ENCODE data around the gene SMIM30. TPM values are rescaled to one million over a fixed set of nuclear protein-coding genes. Genes with fewer than 3 reads are reported as not detected.
"Not testable (repeated sequence)": the region's sequence is repeated elsewhere in the genome, so short reads cannot be mapped to it uniquely, and the experiment has no call there.

SMIM30 gene, protein sequence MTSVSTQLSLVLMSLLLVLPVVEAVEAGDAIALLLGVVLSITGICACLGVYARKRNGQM
- total RNA-seq (10 to 100 TPM; 29.1 to 70.7 (median 46.1) TPM), polyA plus RNA-seq (10 to 100 TPM; 64.7 to 98.7 (median 72.3) TPM)
- long read RNA-seq, donor 1, transcript SMIM30-202 (2 exons, 818 nt), result minor isoform, 8 of 45 reads
- long read RNA-seq, donor 1, transcript SMIM30-201 (3 exons, 1,070 nt), result major isoform, 33 of 45 reads
- long read RNA-seq, donor 1, partial matches to known transcripts, result 0 of 45 reads
- long read RNA-seq, donor 1, other reads (novel, unspliced or antisense), result 0 of 45 reads
- long read RNA-seq, donor 2, transcript SMIM30-202 (2 exons, 818 nt), result minor isoform, 9 of 52 reads
- long read RNA-seq, donor 2, transcript SMIM30-201 (3 exons, 1,070 nt), result major isoform, 39 of 52 reads
- long read RNA-seq, donor 2, partial matches to known transcripts, result 0 of 52 reads
- long read RNA-seq, donor 2, other reads (novel, unspliced or antisense), result 0 of 52 reads

DNA sequence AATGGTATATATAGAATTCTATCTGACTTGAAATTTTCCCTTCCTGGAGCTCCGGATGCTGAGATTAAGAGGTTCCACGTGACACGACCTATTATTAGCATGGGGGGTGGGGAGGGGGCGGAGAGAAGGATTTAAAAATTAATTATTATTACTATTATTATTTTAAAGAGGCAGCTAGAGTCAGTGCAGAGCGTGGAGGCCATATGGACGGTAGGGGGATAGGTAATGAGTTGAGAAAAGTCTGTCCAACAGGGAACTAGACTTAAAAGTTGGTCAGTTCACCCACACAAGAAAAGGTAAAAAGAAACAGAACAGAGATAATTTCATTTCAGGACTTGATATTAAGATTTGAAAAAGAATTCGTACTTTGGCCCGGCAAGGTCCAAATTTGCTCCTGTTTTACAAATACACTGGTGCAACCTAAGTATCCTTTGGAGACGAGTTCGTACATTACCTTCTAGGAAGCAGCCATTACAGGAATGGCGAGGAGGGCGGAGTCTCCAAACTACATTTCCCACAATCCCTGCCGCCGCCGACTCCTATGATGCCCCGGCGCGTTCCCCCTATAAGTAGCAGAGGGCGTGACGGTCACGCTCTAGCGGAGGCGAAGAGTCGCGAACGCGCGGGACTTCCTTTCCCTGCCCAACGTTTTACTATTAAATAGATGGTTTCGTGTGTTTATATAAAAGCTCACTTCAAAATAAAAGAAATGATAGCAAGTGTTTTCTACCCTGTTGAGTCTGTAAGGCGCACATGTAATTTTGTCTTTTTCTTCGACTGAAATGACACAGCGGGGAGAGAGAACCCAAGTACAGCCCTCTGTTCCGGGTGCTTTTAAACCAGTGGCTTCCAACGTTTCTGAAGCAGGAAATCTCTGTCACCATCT is at the start of gene SMIM30:
Gene SMIM30 (minus strand): TSS at position 481 of the 886 bp plus-strand sequence. CDS start 976 bp downstream, outside the sequence.
- Histone ChIP-seq H3K27me3 (replicated peaks in 1 of 7) (no peaks in the 10 kb centered on the region), H3K4me3 (peak within 1 kb of the TSS; percentile 25 to 74 (median 56)), H3K27ac (peak within 1 kb of the TSS; percentile 49 to 86 (median 81)), H3K36me3 (peaks cover 0 to 20% (median 5%) of the 10 kb centered on the region in 6 donors), H3K4me1 (peaks cover 6 to 37% (median 16%) of the 10 kb centered on the region in 6 donors), H3K9me3 (no peaks in the 10 kb centered on the region)
- 0 to 1% (median 0%) methylated on average over 35 of the region's 35 CpGs for WGBS, 5 donors
- intact Hi-C loops (cut with DNase I; ENCODE audit: low total_unique reads), result no loop called here
- TF ChIP-seq, protein P1, sequence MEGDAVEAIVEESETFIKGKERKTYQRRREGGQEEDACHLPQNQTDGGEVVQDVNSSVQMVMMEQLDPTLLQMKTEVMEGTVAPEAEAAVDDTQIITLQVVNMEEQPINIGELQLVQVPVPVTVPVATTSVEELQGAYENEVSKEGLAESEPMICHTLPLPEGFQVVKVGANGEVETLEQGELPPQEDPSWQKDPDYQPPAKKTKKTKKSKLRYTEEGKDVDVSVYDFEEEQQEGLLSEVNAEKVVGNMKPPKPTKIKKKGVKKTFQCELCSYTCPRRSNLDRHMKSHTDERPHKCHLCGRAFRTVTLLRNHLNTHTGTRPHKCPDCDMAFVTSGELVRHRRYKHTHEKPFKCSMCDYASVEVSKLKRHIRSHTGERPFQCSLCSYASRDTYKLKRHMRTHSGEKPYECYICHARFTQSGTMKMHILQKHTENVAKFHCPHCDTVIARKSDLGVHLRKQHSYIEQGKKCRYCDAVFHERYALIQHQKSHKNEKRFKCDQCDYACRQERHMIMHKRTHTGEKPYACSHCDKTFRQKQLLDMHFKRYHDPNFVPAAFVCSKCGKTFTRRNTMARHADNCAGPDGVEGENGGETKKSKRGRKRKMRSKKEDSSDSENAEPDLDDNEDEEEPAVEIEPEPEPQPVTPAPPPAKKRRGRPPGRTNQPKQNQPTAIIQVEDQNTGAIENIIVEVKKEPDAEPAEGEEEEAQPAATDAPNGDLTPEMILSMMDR (IDR thresholded peaks at IDR 0.05 in 8 of 11, conservative IDR thresholded peaks at IDR 0.05 in 3 of 11), result no peak
- TF ChIP-seq POLR2A (IDR thresholded peaks at IDR 0.05) (peak in 2 of 3 donors; percentile 64 to 81), POLR2AphosphoS5 (IDR thresholded peaks at IDR 0.05) (peak; percentile 93 to 99 (median 98))
- peak; percentile 97 for DNase-seq

DNA sequence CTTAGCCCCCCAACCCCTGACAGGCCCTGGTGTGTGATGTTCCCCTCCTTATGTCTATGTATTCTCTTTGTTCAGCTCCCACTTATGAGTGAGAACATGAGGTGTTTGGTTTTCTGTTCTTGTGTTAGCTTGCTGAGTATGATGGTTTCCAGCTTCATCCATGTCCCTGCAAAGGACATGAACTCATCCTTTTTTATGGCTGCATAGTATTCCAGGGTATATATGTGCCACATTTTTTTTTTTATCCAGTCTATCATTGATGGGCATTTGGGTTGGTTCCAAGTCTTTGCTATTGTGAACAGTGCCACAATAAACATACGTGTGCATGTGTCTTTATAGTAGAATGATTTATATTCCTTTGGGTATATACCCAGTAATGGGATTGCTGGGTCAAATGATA is 47.8 kb upstream of the SMIM30 start:
- WGBS, 5 donors, result 53 to 88% (median 83%) methylated on average over 1 of the region's 1 CpG
- H3K9me3 ChIP-seq; intact Hi-C loops (cut with DNase I; ENCODE audit: low total_unique reads); H3K27ac ChIP-seq; H3K36me3 ChIP-seq; H3K4me1 ChIP-seq; H3K27me3 ChIP-seq (replicated peaks in 1 of 7); H3K4me3 ChIP-seq; DNase-seq: not testable (repeated sequence)

DNA sequence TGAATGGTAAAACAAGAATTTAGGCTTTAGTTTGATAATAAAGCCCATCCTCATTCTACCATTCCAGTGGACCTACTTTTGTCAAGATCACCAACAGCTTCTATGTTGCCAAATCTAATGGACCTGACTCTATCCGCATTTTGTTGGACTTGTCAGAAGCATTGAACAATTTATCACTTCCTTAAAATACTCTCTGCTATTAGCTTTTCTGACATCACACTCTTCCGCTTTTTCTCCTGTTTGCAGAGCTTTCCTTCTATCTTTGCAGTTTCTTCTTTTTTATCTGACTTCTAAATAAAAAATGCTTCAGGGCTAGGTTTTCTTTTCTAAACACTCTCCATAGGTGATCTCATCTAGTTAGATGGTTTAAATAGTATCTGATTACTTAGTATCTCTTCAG is 42.7 kb upstream of the SMIM30 start:
- 67 to 80% (median 69%) methylated on average over 2 of the region's 2 CpGs for WGBS, 5 donors
- peaks cover 0 to 22% (median 0%) of the 10 kb centered on the region in 7 donors for H3K27me3 ChIP-seq (replicated peaks in 1 of 7)
- H3K4me1 ChIP-seq, result no peaks in the 10 kb centered on the region

DNA sequence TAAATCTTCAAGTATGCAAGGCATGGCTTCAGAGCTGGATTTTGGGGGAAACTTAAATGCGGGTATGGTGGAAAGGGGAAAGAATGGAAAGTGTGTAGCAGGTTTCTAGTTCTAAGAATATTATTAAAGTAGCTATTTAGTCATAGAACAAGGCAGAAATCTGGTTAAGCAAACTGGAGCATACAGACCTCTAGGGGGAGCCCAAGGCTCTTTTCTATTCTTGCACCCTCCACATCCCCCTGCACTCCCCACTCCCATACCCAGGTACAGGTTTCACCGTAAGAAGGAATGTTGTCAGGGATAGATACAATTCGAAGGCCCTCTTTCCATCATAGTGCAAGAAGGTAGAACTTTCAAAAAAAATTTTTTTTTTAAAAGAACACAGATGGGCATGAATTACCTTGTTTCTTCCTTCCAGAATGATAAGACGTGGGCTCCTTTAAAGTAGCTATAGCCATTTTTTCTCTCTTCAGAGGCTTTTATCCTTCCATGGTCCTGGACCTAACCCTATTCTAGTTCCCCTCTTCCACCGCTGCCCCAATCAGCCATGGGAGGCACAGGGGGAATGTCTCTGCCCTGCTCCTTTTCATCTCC is 41.5 kb upstream of the SMIM30 start:
- 37 to 53% (median 48%) methylated on average over 5 of the region's 5 CpGs for WGBS, 5 donors
- no peak for DNase-seq
- Histone ChIP-seq H3K36me3 (no peaks in the 10 kb centered on the region), H3K9me3 (no peaks in the 10 kb centered on the region), H3K4me1 (no peaks in the 10 kb centered on the region), H3K4me3 (no peak overlapping the region), H3K27me3 (replicated peaks in 1 of 7) (peaks cover 0 to 22% (median 0%) of the 10 kb centered on the region in 7 donors), H3K27ac (no peak overlapping the region)
- TF ChIP-seq POLR2AphosphoS5 (IDR thresholded peaks at IDR 0.05), result no peak
- TF ChIP-seq, protein P1 (IDR thresholded peaks at IDR 0.05 in 8 of 11, conservative IDR thresholded peaks at IDR 0.05 in 3 of 11), result peak in 5 of 11 experiments; percentile 28 to 50 (median 40)
- TF ChIP-seq POLR2A (IDR thresholded peaks at IDR 0.05), result no peak
- intact Hi-C loops (cut with DNase I; ENCODE audit: low total_unique reads), result no loop called here

More for the DNA sequence above, 42.7 kb upstream of the SMIM30 start:
- no peaks in the 10 kb centered on the region for H3K36me3 ChIP-seq
- no peak for DNase-seq
- no peak overlapping the region for H3K4me3 ChIP-seq
- intact Hi-C loops (cut with DNase I; ENCODE audit: low total_unique reads), result no loop called here
- H3K9me3 ChIP-seq, result peaks cover 0 to 4% (median 0%) of the 10 kb centered on the region in 8 donors
- TF ChIP-seq POLR2AphosphoS5 (IDR thresholded peaks at IDR 0.05), result no peak
- TF ChIP-seq, protein P1 (IDR thresholded peaks at IDR 0.05 in 8 of 11, conservative IDR thresholded peaks at IDR 0.05 in 3 of 11), result no peak
- no peak for TF ChIP-seq POLR2A (IDR thresholded peaks at IDR 0.05)
- H3K27ac ChIP-seq, result no peak overlapping the region

All from spleen (tissue), 13 donors.